ENCODE data around the gene LHFPL2. TPM values are rescaled to one million over a fixed set of nuclear protein-coding genes. Genes with fewer than 3 reads are reported as not detected.
"Not testable (repeated sequence)": the region's sequence is repeated elsewhere in the genome, so short reads cannot be mapped to it uniquely, and the experiment has no call there.

LHFPL2 gene
- total RNA-seq, 2 experiments from 2014 or later, result 0.19 to 0.25 TPM

DNA sequence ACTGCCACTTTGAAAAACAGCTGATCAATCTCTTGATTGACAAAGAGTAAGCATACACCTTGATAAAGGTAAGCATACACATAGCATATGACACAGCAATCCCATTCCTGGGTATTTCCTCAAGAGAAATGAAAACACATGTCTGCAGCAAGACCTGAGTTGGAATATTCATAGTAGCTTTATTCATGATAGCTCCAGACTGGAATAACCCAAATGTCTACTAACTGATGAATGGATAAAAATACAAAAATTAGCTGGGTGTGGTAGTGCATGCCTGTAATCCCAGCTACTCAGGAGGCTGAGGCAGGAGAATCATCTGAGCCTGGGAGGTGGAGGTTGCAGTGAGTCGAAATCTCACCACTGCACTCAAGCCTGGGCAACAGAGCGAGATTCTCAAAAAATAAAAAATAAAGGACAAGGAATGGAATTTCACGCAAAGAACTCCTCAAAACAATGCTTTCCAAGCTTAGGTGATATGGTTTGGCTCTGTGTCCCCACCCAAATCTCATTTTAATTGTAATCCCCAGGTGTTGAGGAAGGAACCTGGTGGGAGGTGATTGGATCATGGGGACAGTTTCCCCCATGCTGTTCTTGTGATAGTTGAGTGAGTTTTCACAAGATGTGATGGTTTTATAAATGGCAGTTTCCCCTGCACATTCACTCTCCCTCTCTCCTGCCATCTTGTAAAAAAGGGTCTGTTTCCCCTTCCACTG lies 41.1 kb upstream of the LHFPL2 start:
- Mint-ChIP-seq H3K4me1 (ENCODE audit: low read depth) (no peaks in the 10 kb centered on the region), H3K27ac (no peak overlapping the region), H3K9me3 (no peaks in the 10 kb centered on the region), H3K4me3 (no peak overlapping the region), H3K27me3 (no peaks in the 10 kb centered on the region), H3K36me3 (ENCODE audit: low read depth) (no peaks in the 10 kb centered on the region)
- no peak overlapping the region for H3K27ac ChIP-seq (ENCODE audit: low read depth in 1 of 2, low read length in 2 of 2)
- ChIA-PET POLR2A (no interaction called here), CTCF (no interaction called here)
- TF ChIP-seq, protein P1, sequence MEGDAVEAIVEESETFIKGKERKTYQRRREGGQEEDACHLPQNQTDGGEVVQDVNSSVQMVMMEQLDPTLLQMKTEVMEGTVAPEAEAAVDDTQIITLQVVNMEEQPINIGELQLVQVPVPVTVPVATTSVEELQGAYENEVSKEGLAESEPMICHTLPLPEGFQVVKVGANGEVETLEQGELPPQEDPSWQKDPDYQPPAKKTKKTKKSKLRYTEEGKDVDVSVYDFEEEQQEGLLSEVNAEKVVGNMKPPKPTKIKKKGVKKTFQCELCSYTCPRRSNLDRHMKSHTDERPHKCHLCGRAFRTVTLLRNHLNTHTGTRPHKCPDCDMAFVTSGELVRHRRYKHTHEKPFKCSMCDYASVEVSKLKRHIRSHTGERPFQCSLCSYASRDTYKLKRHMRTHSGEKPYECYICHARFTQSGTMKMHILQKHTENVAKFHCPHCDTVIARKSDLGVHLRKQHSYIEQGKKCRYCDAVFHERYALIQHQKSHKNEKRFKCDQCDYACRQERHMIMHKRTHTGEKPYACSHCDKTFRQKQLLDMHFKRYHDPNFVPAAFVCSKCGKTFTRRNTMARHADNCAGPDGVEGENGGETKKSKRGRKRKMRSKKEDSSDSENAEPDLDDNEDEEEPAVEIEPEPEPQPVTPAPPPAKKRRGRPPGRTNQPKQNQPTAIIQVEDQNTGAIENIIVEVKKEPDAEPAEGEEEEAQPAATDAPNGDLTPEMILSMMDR (IDR thresholded peaks at IDR 0.05), result no peak
- no peaks in the 10 kb centered on the region for H3K4me1 ChIP-seq (ENCODE audit: insufficient read depth, low read length)
- intact Hi-C loops (cut with DNase I, micrococcal nuclease), result no loop called here
- ATAC-seq (ENCODE audit: poor library complexity), result no peak
- no peak overlapping the region for H3K4me3 ChIP-seq (ENCODE audit: low read length)
- DNase-seq, result no peak
- H3K9me3 ChIP-seq (ENCODE audit: control insufficient read depth in 1 of 2, insufficient read depth in 1 of 2, low read length in 2 of 2), result peaks cover 0 to 4% of the 10 kb centered on the region in 2 experiments
- no peaks in the 10 kb centered on the region for H3K36me3 ChIP-seq (ENCODE audit: insufficient read depth, low read length)
- no peaks in the 10 kb centered on the region for H3K27me3 ChIP-seq (ENCODE audit: control insufficient read depth in 1 of 2, insufficient read depth in 2 of 2, low read length in 2 of 2)

DNA sequence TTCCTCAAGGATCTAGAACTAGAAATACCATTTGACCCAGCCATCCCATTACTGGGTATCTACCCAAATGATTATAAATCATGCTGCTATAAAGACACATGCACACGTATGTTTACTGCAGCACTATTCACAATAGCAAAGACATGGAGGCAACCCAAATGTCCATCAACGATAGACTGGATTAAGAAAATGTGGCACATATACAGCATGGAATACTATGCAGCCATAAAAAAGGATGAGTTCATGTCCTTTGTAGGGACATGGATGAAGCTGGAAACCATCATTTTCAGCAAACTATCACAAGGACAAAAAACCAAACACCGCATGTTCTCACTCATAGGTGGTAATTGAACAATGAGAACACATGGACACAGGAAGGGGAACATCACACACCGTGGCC lies 38.9 kb upstream of the LHFPL2 start:
- H3K27me3 ChIP-seq (ENCODE audit: control insufficient read depth in 1 of 2, insufficient read depth in 2 of 2, low read length in 2 of 2); H3K36me3 ChIP-seq (ENCODE audit: insufficient read depth, low read length); ATAC-seq (ENCODE audit: poor library complexity); H3K27me3 Mint-ChIP-seq; H3K4me1 Mint-ChIP-seq (ENCODE audit: low read depth); H3K27ac Mint-ChIP-seq; H3K4me3 ChIP-seq (ENCODE audit: low read length); H3K4me1 ChIP-seq (ENCODE audit: insufficient read depth, low read length); POLR2A ChIA-PET; H3K4me3 Mint-ChIP-seq; H3K36me3 Mint-ChIP-seq (ENCODE audit: low read depth); H3K9me3 ChIP-seq (ENCODE audit: control insufficient read depth in 1 of 2, insufficient read depth in 1 of 2, low read length in 2 of 2); DNase-seq; CTCF ChIA-PET; H3K9me3 Mint-ChIP-seq; H3K27ac ChIP-seq (ENCODE audit: low read depth in 1 of 2, low read length in 2 of 2); intact Hi-C loops (cut with DNase I, micrococcal nuclease): not testable (repeated sequence)

DNA sequence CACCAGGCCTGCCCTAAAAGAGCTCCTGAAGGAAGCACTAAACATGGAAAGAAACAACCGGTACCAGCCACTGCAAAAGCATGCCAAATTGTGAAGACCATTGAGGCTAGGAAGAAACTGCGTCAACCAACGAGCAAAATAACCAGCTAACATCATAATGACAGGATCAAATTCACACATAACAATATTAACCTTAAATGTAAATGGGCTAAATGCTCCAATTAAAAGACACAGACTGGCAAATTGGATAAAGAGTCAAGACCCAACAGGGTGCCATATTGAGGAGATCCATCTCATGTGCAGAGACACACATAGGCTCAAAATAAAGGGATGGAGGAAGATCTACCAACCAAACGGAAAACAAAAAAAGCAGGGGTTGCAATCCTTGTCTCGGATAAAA lies 35.3 kb upstream of the LHFPL2 start:
- H3K27ac Mint-ChIP-seq; intact Hi-C loops (cut with DNase I, micrococcal nuclease); H3K4me1 ChIP-seq (ENCODE audit: insufficient read depth, low read length); DNase-seq; ATAC-seq (ENCODE audit: poor library complexity); H3K4me1 Mint-ChIP-seq (ENCODE audit: low read depth); H3K36me3 Mint-ChIP-seq (ENCODE audit: low read depth); H3K27me3 ChIP-seq (ENCODE audit: control insufficient read depth in 1 of 2, insufficient read depth in 2 of 2, low read length in 2 of 2); H3K9me3 ChIP-seq (ENCODE audit: control insufficient read depth in 1 of 2, insufficient read depth in 1 of 2, low read length in 2 of 2); H3K4me3 Mint-ChIP-seq; H3K27ac ChIP-seq (ENCODE audit: low read depth in 1 of 2, low read length in 2 of 2); H3K36me3 ChIP-seq (ENCODE audit: insufficient read depth, low read length); CTCF ChIA-PET; POLR2A ChIA-PET; H3K9me3 Mint-ChIP-seq; H3K4me3 ChIP-seq (ENCODE audit: low read length): not testable (repeated sequence)
- peaks cover 14% of the 10 kb centered on the region for H3K27me3 Mint-ChIP-seq

DNA sequence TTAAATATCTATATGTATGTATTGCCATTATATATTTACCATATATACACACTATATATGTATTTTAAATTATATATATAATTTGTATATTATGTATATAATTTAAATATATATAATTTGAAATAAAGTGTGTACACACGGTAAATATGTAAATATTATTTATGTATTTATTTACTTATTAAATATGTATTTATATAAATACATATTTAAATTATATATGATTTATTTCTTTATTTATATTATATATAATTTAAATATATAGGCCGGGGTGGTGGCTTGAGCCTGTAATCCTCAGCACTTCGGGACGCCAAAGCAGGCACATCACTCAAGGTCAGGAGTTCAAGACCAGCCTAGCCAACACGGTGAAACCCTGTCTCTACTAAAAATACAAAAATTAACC lies 31.3 kb upstream of the LHFPL2 start:
- Histone ChIP-seq H3K27me3 (ENCODE audit: control insufficient read depth in 1 of 2, insufficient read depth in 2 of 2, low read length in 2 of 2) (peaks cover 0 to 3% of the 10 kb centered on the region in 2 experiments), H3K4me1 (ENCODE audit: insufficient read depth, low read length) (no peaks in the 10 kb centered on the region), H3K9me3 (ENCODE audit: control insufficient read depth in 1 of 2, insufficient read depth in 1 of 2, low read length in 2 of 2) (peaks cover 0 to 8% of the 10 kb centered on the region in 2 experiments), H3K36me3 (ENCODE audit: insufficient read depth, low read length) (no peaks in the 10 kb centered on the region), H3K27ac (ENCODE audit: low read depth in 1 of 2, low read length in 2 of 2) (no peak overlapping the region), H3K4me3 (ENCODE audit: low read length) (no peak overlapping the region)
- H3K4me3 Mint-ChIP-seq, result no peak overlapping the region
- intact Hi-C loops (cut with DNase I, micrococcal nuclease), result no loop called here
- no peaks in the 10 kb centered on the region for H3K36me3 Mint-ChIP-seq (ENCODE audit: low read depth)
- H3K4me1 Mint-ChIP-seq (ENCODE audit: low read depth), result no peaks in the 10 kb centered on the region
- ATAC-seq (ENCODE audit: poor library complexity), result no peak
- H3K27ac Mint-ChIP-seq, result no peak overlapping the region
- no peaks in the 10 kb centered on the region for H3K9me3 Mint-ChIP-seq
- no peak for DNase-seq
- ChIA-PET CTCF (no interaction called here), POLR2A (no interaction called here)
- TF ChIP-seq, protein P1 (IDR thresholded peaks at IDR 0.05), result no peak
- H3K27me3 Mint-ChIP-seq, result peaks cover 14% of the 10 kb centered on the region
